Stimulated activated CD4-positive, alpha-beta T cell treated with anti-CD3 and anti-CD28 coated beads, Interleukin-4, amount 100 ng/mL, for 48 hours (primary cell): ENCODE measurements around the gene MYCN.
"Not testable (repeated sequence)": the region's sequence is repeated elsewhere in the genome, so short reads cannot be mapped to it uniquely, and the experiment has no call there.

Experiments used
- DNase-seq, 2 donors: peaks; one replicate each; pipeline ENCODE4 v3.0.0-alpha.2; 2020; ENCODE audit warnings: low read depth in 2 of 2

Gene MYCN

GRCh38 chr2:15943378-15944280, 3.3 kb downstream of the MYCN start:
- peak in 1 of 2 donors; percentile 20 for DNase-seq

GRCh38 chr2:15944325-15945017, 4.1 kb downstream of the MYCN start:
- DNase-seq, result no peak

GRCh38 chr2:15945909-15946705, 5.8 kb downstream of the MYCN start:
- no peak for DNase-seq

GRCh38 chr2:15946983-15947382, 6.6 kb downstream of the MYCN start:
- DNase-seq, result no peak

- DNase-seq, result no peak
Measured at GRCh38 chr2:15947431-15947830, 7.1 kb downstream of the MYCN start.

- DNase-seq, result no peak
Measured at GRCh38 chr2:15948704-15948957, 8.3 kb downstream of the MYCN start.

- DNase-seq, result no peak
Measured at GRCh38 chr2:15949126-15949525, 8.8 kb downstream of the MYCN start.

- no peak for DNase-seq
Measured at GRCh38 chr2:15949551-15949950, 9.2 kb downstream of the MYCN start.

GRCh38 chr2:15950088-15950952, 10.0 kb downstream of the MYCN start:
- no peak for DNase-seq

GRCh38 chr2:15951936-15952335, 11.6 kb downstream of the MYCN start:
- not testable (repeated sequence) for DNase-seq

GRCh38 chr2:15952451-15953146, 12.2 kb downstream of the MYCN start:
- no peak for DNase-seq

GRCh38 chr2:15953147-15953630, 12.8 kb downstream of the MYCN start:
- no peak for DNase-seq

GRCh38 chr2:15953891-15954680, 13.7 kb downstream of the MYCN start:
- no peak for DNase-seq

GRCh38 chr2:15954761-15955160, 14.4 kb downstream of the MYCN start:
- no peak for DNase-seq

GRCh38 chr2:15955232-15955988, 15.1 kb downstream of the MYCN start:
- no peak for DNase-seq

- DNase-seq, result no peak
Measured at GRCh38 chr2:15956230-15956629, 15.9 kb downstream of the MYCN start.

- DNase-seq, result no peak
Measured at GRCh38 chr2:15956751-15957736, 16.7 kb downstream of the MYCN start.
